ENCODE results near the gene TMEM236. TPM values are rescaled to one million over a fixed set of nuclear protein-coding genes. Genes with fewer than 3 reads are reported as not detected.

TMEM236 gene
- total and polyA plus RNA-seq, 4 donors = 0.37 to 2.1 (median 0.70) TPM

- no peak overlapping the region for H3K27ac ChIP-seq (ENCODE audit: low read depth in 1 of 2, low read length in 1 of 2)
- no peaks in the 10 kb centered on the region for H3K27me3 ChIP-seq (ENCODE audit: control insufficient read depth in 3 of 3, insufficient read depth in 3 of 3, low read length in 2 of 3)
- WGBS, 2 donors = 68 to 78% methylated on average over 6 of the region's 6 CpGs
- H3K4me1 ChIP-seq (ENCODE audit: control insufficient read depth in 5 of 5, insufficient read depth in 5 of 5, low read length in 5 of 5) = peaks cover 0 to 2% (median 0%) of the 10 kb centered on the region in 5 donors
- H3K9me3 ChIP-seq (ENCODE audit: control insufficient read depth in 4 of 4, insufficient read depth in 3 of 4, low read length in 3 of 4) = no peaks in the 10 kb centered on the region
- peak; percentile 47 for ATAC-seq (ENCODE audit: insufficient read depth, low FRiP score)
- no peak overlapping the region for H3K9ac ChIP-seq (ENCODE audit: insufficient read depth in 1 of 2, low read length in 2 of 2)
- no peak overlapping the region for H3K4me3 ChIP-seq
- no peaks in the 10 kb centered on the region for H3K36me3 ChIP-seq (ENCODE audit: control insufficient read depth in 4 of 4, insufficient read depth in 4 of 4, low read length in 4 of 4)
- TF ChIP-seq CTCF (IDR thresholded peaks at IDR 0.05; ENCODE audit: control extremely low read depth, extremely low read depth) = no peak
- peak in 2 of 3 donors; percentile 50 to 54 for DNase-seq
These were observed 42.0 kb downstream of the TMEM236 start for GRCh38 chr10:17793823-17794644.

- no peak overlapping the region for H3K27ac ChIP-seq (ENCODE audit: low read depth in 1 of 2, low read length in 1 of 2)
- no peaks in the 10 kb centered on the region for H3K9me3 ChIP-seq (ENCODE audit: control insufficient read depth in 4 of 4, insufficient read depth in 3 of 4, low read length in 3 of 4)
- H3K36me3 ChIP-seq (ENCODE audit: control insufficient read depth in 4 of 4, insufficient read depth in 4 of 4, low read length in 4 of 4) = no peaks in the 10 kb centered on the region
- no peaks in the 10 kb centered on the region for H3K27me3 ChIP-seq (ENCODE audit: control insufficient read depth in 3 of 3, insufficient read depth in 3 of 3, low read length in 2 of 3)
- 92 to 99% methylated on average over 4 of the region's 4 CpGs for WGBS, 2 donors
- no peak for DNase-seq
- no peak for ATAC-seq (ENCODE audit: insufficient read depth, low FRiP score)
- TF ChIP-seq CTCF (IDR thresholded peaks at IDR 0.05; ENCODE audit: control extremely low read depth, extremely low read depth) = no peak
- no peak overlapping the region for H3K9ac ChIP-seq (ENCODE audit: insufficient read depth in 1 of 2, low read length in 2 of 2)
- peaks cover 0 to 2% (median 0%) of the 10 kb centered on the region in 5 donors for H3K4me1 ChIP-seq (ENCODE audit: control insufficient read depth in 5 of 5, insufficient read depth in 5 of 5, low read length in 5 of 5)
- no peak overlapping the region for H3K4me3 ChIP-seq
These were observed 43.1 kb downstream of the TMEM236 start for GRCh38 chr10:17795083-17795482.

GRCh38 chr10:17795813-17796594 lies 44.0 kb downstream of the TMEM236 start:
- H3K9ac ChIP-seq (ENCODE audit: insufficient read depth in 1 of 2, low read length in 2 of 2) = no peak overlapping the region
- 89 to 98% methylated on average over 17 of the region's 17 CpGs for WGBS, 2 donors

More at GRCh38 chr10:17795813-17796594, 44.0 kb downstream of the TMEM236 start:
- H3K36me3 ChIP-seq (ENCODE audit: control insufficient read depth in 4 of 4, insufficient read depth in 4 of 4, low read length in 4 of 4) = no peaks in the 10 kb centered on the region
- TF ChIP-seq CTCF (IDR thresholded peaks at IDR 0.05; ENCODE audit: control extremely low read depth, extremely low read depth) = no peak
- no peak overlapping the region for H3K4me3 ChIP-seq
- no peaks in the 10 kb centered on the region for H3K9me3 ChIP-seq (ENCODE audit: control insufficient read depth in 4 of 4, insufficient read depth in 3 of 4, low read length in 3 of 4)
- no peak for DNase-seq
- H3K27ac ChIP-seq (ENCODE audit: low read depth in 1 of 2, low read length in 1 of 2) = no peak overlapping the region
- ATAC-seq (ENCODE audit: insufficient read depth, low FRiP score) = no peak
- no peaks in the 10 kb centered on the region for H3K27me3 ChIP-seq (ENCODE audit: control insufficient read depth in 3 of 3, insufficient read depth in 3 of 3, low read length in 2 of 3)
- peaks cover 0 to 2% (median 0%) of the 10 kb centered on the region in 5 donors for H3K4me1 ChIP-seq (ENCODE audit: control insufficient read depth in 5 of 5, insufficient read depth in 5 of 5, low read length in 5 of 5)

All from lung (tissue), 12 donors.